Posterior vena cava (tissue), 2 donors: ENCODE data around the gene PLXNA4. TPM values are rescaled to one million over a fixed set of nuclear protein-coding genes. Genes with fewer than 3 reads are reported as not detected.

Experiments used
- DNase-seq: peaks from one replicate; pipeline ENCODE4 v3.0.0-alpha.2; 2020; ENCODE audit warnings: low spot score
- intact Hi-C, 2 donors: fragments of 100-400 bp; cut with DNase I; formaldehyde crosslinking; loops; one replicate each; pipeline versions ENCODE4 v1.14.1 to v1.14.2; 2022 to 2023
- total RNA-seq, 2 donors: library from RNA; stranded (reverse); fragmentation: NEBNext Ultra II Directional; extraction: Animal tissue kit (Norgen Biotek cat#: 25700); gene quantifications; one replicate each; pipeline ENCODE4 v1.2.1, GENCODE V29; 2021
- donor health status: DM: yes; HTN: yes; CAD: no.
- donor health status: DM: yes; HTN: yes; CAD: no.

Gene PLXNA4
- total RNA-seq, 2 donors from 2014 or later, result 24.9 to 61.2 TPM

DNA sequence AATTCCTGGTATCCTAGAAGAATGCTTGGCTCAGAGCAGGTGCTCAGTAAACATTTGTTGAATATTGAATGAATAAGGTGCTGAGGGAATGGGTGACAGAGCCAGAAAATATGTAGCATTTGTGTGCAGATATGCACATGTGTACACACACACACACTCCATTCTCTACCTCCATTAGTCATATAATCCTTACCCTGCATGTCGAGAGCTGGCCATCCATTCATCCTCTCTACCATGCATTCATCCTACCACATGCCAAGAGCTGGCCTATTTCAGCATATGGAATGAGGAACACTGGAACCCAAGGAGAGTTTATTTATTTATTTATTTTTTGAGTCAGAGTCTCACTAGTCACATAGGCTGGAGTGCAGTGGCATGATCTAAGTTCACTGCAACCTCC, 284.8 kb downstream of the PLXNA4 start:
- no peak for DNase-seq
- intact Hi-C loops, result loop anchor here in 1 of 2 donors (10.0 kb wide), 1 partner anchor 1443 kb away; no protein-coding TSS in a partner anchor

DNA sequence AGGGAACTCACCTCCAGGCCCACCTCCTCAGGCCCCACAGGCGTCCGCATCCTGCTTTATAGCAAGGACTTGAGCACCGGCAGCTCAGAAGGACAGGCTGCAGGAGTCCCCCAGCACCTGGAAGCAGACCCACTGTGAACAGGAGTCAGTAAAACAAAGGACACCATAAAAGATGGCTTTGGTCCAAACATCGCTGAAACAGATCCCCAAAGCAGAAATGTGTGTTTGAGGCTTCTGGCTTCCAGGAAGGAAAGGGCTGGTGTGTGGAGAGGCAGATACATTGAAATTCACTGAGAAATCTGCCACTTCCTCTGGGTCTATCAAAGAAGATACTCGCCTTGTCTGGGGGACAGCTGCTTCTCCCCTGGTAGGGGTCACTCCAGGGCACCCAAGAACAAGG, 286.2 kb downstream of the PLXNA4 start:
- no peak for DNase-seq
- intact Hi-C loops, result loop anchor here in 1 of 2 donors (10.0 kb wide), 1 partner anchor 1445 kb away; no protein-coding TSS in a partner anchor

DNA sequence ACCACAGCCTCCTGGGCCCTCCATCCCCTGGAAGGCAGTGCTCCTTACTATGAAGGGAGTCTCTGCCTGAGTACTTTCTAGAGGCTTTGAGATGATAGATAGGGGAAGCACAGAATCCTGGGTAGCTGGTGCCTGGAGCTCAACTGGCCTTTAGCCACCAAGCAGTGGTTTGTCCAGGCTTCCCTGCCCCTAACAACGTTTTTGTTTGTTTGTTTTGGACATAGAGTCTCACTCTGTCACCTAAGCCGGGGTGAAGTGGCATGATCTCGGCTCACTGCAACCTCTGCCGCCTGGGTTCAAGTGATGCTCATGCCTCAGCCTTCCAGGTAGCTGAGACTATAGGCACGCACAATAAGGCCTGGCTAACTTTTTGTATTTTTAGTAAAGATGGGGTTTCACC, 289.4 kb downstream of the PLXNA4 start:
- no peak for DNase-seq
- intact Hi-C loops, result no loop called here

DNA sequence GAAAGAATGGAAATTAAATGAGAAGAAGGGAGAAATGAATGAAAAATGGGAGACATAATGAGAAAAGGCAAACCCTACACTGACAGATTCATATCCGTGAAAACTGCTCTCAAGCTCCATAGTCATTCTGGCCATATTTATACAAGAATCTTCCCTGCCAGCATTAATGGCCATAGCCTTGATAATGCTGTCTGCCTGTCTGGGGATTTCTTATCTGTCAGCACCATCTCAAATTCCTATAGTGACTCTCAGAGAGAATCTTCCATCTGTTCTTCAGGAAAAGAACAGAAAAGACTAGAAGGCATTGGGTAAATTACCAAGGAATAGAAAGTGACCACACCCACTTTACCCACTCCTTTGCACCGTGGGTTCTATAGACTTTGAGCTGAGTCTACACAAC, 295.9 kb downstream of the PLXNA4 start:
- DNase-seq, result no peak
- intact Hi-C loops, result no loop called here

DNA sequence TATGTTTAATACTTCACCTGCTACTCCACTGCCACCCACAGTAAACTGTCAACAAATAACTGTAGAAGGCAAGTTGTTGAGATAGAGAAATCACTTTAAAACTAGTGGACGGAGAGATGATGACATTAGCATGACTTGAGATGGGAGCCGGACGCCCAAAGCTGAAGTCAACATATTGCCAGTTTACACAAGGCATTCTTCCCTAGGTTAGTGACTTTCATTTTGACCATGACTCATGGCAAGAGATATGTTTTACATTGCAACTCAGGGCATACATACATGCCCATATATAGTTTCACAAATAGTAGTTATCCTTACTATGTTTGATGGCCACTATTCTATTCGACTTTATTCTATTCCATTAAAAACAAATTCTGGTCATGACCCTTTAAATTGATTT, 296.6 kb downstream of the PLXNA4 start:
- intact Hi-C loops, result no loop called here
- DNase-seq, result no peak

DNA sequence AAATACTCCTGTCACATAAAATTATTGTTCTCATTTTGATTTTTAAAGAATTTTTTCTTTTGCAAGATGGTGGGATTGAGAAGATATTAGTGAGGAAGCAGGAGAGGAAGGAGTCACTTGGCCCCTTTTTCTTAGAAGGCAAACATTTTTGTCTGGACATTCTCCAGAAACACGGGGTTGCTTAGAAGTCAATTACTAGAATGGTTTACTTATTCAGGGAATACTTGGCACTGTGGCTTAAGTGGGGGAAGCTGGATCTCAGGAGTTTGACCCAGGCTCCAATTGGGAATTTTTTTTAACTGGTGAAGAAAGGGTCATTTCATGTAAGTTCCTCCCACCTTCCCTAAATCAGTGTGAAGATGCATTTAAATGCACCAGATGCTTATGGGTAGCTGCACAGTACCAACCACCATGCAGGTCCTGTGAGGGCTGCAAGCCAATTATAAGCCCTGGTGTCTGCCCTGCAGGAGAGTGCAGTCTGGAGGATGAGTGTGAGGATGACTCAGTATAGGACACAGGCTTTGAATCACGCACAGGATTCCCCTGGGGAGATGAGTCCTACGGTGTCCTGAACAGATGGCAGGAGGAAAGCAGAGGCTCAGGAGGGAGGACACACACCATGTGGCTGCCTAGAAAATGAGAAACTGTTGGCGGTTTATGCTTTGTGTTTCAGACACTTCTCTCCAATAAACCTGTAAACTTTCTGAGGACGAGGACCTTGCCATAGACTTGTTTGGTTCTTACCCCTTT, 299.1 kb downstream of the PLXNA4 start:
- DNase-seq, result no peak
- intact Hi-C loops, result no loop called here

DNA sequence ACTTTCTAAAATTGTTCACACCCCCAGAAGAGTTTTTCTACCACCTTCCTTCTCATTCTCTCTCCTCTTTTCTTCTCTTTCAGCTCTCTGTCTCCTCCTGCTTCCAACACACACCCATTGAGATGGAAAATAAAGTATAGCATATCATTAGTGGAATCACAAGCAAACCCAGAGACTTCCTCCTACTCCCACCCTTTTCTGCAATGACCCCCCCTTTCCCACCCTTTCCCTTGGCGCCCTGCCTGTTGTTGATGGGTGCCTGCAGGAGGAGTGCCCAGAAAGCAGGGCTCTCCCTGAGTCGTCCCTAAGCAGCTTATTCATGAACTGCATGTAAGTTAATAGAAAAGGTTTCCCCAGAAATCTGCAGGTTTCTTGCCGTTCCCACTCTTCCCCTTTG, 300.0 kb downstream of the PLXNA4 start:
- no peak for DNase-seq
- intact Hi-C loops, result no loop called here

DNA sequence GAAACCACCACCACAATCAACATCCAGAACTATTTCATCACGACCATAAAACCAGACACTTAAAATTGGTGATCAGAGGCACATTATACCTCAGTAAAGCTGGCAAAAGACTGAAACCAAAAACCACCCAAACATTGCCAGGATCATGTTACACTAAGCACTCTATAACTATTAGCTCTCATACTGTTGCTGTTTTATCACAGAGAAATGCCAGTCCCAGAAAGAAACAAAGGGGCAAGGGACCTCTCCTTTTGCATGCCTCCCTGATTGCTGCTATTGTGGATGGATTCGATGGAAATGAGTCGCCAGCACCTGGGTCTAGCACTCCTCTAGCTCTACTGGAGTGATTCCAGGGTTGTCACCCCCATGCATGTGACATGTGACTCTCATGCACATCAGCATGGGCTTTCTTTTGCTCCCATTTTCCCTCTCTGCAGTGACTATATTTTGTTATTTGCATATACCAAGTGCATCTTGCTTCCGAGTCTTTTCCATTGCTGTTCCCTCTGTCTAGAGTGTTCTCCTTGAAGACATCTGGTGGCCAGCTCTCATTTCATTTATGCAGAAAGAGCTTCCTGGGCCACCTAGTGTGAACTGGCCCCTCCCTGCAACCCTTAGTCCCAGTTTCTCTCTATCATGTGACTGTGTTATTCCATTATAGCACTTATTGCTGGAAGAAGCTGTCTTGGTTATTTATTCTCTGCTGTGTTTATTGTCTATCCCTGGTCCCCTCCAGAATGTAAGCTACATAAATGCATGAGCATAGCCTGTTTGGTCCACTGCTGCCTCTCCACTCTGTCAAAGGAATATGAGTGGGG, 300.6 kb downstream of the PLXNA4 start:
- intact Hi-C loops, result no loop called here

DNA sequence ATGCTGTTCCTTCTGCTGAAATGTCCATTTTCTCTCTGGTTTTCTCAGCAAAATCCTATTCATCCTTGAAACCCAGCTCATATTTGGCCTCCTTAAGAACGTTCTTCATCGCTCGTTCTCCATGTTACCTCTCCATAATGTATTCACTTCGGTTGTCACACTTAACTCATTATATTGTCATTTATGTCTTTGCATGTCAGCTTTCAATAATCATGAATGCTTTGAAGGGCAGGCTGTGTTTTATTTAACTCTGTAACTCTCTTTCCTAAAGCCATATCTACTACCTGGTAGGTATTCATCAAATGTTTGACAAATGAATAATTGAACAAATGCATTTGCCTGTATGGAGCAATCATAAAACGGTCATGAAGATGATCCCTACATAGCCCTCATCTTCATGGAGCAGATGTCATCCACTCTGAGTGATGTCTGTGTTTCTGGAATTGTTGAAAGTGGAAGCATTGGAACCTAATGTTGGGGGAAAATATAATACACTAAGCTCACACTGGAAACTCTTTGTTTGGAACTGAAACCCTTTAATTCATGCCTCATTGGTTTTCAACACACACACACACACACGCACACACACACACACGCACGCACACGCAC, 303.4 kb downstream of the PLXNA4 start:
- intact Hi-C loops, result no loop called here
- DNase-seq, result no peak

More for the DNA sequence above, 300.6 kb downstream of the PLXNA4 start:
- DNase-seq, result no peak

DNA sequence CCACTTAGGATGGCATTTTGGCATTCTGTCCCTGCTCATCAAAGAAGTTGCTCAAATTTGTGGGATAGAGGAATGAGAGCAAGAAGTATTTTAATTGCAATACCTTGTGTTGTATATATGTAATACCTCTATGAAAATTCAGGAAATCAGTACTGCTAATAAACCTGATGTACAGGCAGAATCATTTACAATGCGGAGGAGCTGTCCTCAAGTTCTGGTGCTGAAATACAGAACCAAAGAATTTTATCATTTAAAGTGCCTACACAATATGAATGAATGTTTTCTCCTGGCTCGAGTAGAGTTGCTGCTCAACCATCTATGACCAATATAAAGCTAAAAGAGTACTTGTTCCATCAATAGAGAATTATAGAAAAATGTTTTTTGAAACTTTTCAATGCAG, 305.8 kb downstream of the PLXNA4 start:
- intact Hi-C loops, result no loop called here
- no peak for DNase-seq

DNA sequence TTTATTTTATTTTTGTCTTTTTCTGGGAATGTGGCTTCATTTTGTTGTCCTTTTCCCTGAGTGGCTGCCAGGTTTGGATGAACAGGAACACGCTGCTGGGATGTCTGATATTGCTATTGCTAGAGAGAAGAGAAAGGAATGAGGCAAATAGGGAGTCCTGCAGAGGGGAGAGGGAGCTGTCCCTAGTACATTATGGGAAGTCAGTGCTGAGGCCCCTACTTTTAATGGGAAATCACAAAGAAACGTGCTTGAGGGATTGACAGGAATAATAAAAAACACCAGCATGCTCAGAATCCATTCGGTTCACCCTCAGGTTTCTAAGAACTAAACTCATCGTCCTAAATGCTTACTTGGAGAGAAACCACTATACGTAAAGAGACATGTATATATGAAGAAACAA, 306.6 kb downstream of the PLXNA4 start:
- no peak for DNase-seq
- intact Hi-C loops, result no loop called here

DNA sequence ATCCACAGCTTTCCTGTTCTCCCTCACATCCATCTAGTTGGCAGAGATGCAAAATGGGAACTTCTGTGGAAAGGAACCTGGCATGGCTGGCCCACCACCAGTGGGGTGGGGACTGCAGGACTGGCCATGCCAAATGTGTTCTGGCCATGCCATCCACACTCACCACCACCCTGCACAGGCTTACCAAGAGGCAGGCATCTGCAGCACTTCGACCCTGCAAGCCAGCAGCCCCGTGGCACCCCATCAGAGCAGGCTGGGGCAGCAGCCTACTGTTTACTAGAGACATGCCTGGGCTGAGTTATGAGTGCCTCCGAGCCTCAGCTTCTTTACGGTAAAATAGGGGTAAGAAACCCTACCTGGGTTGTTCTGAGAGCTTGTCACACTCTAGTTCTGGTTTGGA, 313.1 kb downstream of the PLXNA4 start:
- intact Hi-C loops, result no loop called here
- DNase-seq, result no peak

DNA sequence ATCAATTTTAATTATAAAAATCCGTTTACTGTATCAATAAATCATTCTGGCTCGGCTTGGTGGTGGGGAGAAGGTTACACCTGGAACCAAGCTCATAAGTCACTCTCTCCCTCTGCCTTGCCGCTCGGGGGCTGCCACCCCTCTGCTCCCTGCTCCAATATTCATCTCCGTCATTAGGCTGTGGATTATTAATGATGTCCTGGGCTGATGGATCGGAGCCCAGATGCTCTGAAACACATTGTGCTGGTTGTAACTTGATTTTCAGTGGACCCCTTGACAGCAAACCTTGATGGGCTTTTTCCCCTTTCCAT, 314.2 kb downstream of the PLXNA4 start:
- intact Hi-C loops, result no loop called here
- DNase-seq, result no peak

DNA sequence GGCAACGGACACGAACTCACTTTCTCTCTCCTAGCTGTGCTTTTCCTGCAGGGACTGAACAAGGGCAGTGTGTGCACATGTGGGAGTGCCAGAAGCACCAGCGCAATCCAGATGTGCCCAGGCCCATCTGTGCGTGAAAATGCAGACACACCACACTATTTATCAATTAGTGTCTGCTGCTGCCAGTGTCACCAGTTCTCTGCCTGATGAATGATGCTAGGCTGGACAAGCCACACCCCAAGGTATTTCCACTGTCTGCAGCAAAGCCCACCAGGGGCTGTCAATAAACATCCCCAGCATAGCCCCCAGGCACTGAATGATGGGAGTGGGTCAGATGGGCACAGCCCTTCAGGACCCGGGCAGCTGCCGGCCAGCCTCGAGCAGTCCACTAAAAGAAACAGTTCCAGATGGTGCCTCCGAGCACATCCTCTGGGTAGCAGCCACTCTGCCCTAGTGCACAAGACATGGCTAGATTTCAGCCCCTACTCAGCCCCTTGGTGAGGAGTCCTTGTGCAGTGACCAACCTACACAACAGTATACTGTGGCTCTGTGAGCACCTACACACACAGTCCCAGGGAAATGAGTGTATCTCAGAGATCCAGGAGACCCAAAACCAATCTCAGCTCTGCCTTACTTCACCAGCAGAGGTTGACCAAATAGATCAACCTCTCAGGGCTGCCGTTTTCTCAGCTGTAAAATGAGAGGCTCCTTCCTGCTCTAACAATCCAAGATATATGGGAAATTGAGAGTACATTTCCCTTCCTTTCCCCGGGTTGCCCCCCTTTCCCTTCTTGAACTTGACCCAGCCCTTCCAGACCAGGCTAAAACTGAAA, 314.7 kb downstream of the PLXNA4 start:
- intact Hi-C loops, result no loop called here
- no peak for DNase-seq

DNA sequence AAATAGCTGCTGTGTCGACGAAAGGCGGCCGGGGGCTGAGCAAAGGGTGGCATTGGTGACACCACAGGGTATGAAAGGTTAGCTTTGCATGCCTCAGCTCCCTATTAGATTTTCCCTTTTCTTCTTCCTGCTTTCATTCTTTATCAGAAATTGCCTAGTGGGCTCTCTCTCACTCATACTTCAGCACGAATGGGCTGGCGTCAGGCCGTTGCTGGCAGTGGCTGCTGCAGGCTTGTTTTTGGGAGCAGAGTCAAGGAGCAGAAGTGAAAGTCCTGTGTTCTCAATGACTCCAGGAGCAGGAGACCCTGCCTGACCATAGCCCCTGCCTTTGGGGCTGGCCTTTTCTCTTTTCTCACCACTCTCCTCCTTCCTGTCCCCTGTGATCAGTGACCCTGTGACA, 318.0 kb downstream of the PLXNA4 start:
- intact Hi-C loops, result no loop called here
- DNase-seq, result no peak

DNA sequence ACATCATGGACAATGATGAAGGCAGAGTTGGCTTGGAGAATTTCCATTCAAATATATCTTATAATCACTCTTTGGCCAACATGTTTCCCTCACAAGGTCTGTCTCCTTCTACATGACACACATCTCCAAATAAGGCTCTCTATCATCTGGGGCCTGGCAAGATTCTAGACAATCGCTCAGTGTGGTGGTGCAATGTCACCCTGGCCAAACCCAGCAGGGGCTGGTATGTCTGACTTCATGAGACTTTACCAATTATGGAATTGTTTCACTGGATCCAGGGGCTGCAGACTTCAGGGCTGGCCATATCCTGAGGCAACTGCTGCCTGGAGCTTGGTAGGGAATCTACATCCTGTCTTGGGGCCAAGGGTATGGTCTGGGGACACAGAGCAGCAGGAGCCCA, 319.0 kb downstream of the PLXNA4 start:
- no peak for DNase-seq
- intact Hi-C loops, result no loop called here

DNA sequence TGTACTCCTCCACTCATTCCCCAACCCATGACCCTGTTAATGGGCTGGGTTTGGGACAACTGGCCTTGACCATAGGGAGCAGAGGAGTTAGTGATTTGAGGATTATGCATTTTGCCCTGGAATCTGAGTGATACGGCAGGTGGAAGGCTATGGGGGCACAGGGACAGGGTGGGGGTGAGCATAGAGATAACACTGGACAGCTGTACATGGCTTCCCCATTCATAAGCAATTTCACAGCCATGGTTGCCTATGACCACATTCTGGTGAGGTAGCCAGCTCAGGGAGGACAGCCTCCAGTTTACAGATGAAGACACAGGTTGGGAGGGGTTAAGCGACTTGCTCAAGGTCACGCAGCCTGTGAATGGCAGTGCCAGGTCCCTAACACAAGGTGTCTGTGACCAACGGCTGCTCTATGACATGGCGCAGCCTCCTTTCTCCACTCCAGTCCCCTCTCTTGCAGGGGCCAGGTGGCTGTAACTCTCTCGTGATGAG, 319.5 kb downstream of the PLXNA4 start:
- DNase-seq, result no peak

DNA sequence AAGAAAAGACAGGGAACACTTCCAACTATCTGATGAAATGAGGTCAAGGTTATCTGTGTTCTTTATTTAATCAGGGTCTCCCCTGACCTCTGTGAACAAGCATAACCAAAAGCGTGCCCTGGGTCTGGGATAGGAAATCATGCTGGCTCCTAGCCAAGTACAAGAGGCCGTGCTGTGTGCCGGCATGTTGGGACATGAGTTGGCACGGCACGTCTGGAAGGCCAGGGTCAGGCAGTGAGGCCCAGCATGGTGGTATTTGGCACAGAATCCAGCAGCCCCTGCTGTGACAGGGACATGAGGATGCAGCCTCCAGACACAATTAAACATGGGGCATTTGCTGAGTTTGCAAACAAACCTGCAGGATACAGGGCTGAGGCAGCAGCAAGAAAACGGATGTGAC, 320.4 kb downstream of the PLXNA4 start:
- intact Hi-C loops, result no loop called here
- DNase-seq, result no peak

More for the DNA sequence above, 319.5 kb downstream of the PLXNA4 start:
- intact Hi-C loops, result no loop called here

DNA sequence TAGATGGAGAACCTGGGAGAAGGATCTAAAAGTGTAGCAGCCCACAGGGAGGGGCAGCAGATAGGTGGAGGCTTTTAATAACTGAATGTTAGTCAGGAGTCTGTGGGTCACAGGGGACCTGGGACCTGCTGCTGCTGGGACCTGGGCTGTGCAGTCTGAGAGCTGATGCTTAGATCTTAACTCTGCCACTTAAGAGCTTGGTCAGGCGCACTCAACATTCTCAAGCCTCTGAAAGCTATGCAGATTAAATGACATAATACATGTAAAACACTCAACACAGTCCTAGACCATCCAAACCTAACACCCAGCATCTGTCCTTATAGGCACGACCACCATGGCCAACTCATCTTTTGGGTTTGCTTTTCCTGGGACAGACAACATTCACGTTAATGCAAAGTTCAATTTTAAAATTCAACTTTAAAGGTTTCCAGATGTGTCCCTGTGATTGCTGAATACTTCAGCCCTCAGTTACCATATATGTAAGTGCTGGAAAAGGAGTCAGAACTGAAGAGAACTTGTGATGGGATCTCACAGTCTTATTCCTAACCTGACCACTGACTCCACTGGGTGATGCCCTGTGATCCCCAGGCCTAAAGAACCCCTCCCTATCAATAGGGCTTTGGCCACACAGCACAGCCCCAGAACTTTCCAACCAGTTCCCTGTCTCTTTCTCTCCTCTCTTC, 321.0 kb downstream of the PLXNA4 start:
- DNase-seq, result no peak
- intact Hi-C loops, result no loop called here
